Tibial artery (tissue), 4 donors: ENCODE measurements around the gene IGLL5.

Experiments
- DNase-seq, 2 donors: peaks; one replicate each; pipeline ENCODE4 v3.0.0-alpha.2; 2019
- H3K27ac ChIP-seq, 2 donors: fragments of 200-600 bp; sonication (generic) in 1 of 2; 1 replicate in 1 of 2; 2 replicates in 1 of 2; pipeline ENCODE4 v1.5.1; 2018 to 2019; ENCODE audit warnings: mild to moderate bottlenecking in 1 of 2
- H3K27me3 ChIP-seq, 2 donors: fragments of 200-600 bp; sonication (generic) in 1 of 2; one replicate each; pipeline versions ENCODE4 v1.5.1 to v1.6.0; 2016 to 2019
- H3K36me3 ChIP-seq, 3 donors: fragments of 200-600 bp; sonication (generic) in 2 of 3; one replicate each; pipeline ENCODE4 v1.5.1; 2016 to 2019; ENCODE audit warnings: mild to moderate bottlenecking in 2 of 3
- H3K4me1 ChIP-seq, 4 donors: fragments of 200-600 bp; sonication (generic) in 2 of 4; 1 replicate in 3 of 4; 2 replicates in 1 of 4; pipeline ENCODE4 v1.5.1; 2016 to 2019
- H3K4me3 ChIP-seq, 2 donors: fragments of 200-600 bp; sonication (generic) in 1 of 2; 1 replicate in 1 of 2; 2 replicates in 1 of 2; pipeline ENCODE4 v1.5.1; 2018 to 2019; ENCODE audit warnings: mild to moderate bottlenecking in 2 of 2
- H3K9me3 ChIP-seq, 3 donors: fragments of 200-600 bp; sonication (generic) in 1 of 3; one replicate each; pipeline ENCODE4 v1.5.1; 2016 to 2019
- CTCF ChIP-seq, 2 experiments: fragments of 200-600 bp in 1 of 2; fragments of 450-650 bp in 1 of 2; IDR thresholded peaks; one replicate each; pipeline ENCODE4 v1.5.1; 2017 to 2019; ENCODE audit warnings: antibody characterized with exemption in 2 of 2, mild to moderate bottlenecking in 1 of 2, moderate library complexity in 1 of 2
- intact Hi-C: fragments of 100-400 bp; cut with DNase I; formaldehyde crosslinking; loops from one replicate; pipeline ENCODE4 v1.15.0; 2023; ENCODE audit warnings: low total_unique reads

The IGLL5 gene

GRCh38 chr22:22883090-22883727, 4.4 kb upstream of the IGLL5 start:
- Histone ChIP-seq H3K4me3 (no peak overlapping the region), H3K4me1 (no peaks in the 10 kb centered on the region), H3K27me3 (peaks cover 0 to 39% of the 10 kb centered on the region in 2 donors), H3K27ac (no peak overlapping the region), H3K36me3 (no peaks in the 10 kb centered on the region), H3K9me3 (no peaks in the 10 kb centered on the region)
- intact Hi-C loops = no loop called here
- TF ChIP-seq CTCF (IDR thresholded peaks at IDR 0.05) = no peak
- peak in 1 of 2 donors; percentile 13 for DNase-seq

GRCh38 chr22:22884010-22884887, 3.4 kb upstream of the IGLL5 start:
- no peaks in the 10 kb centered on the region for H3K9me3 ChIP-seq
- no peak overlapping the region for H3K4me3 ChIP-seq
- intact Hi-C loops = no loop called here
- peaks cover 0 to 48% of the 10 kb centered on the region in 2 donors for H3K27me3 ChIP-seq
- H3K36me3 ChIP-seq = no peaks in the 10 kb centered on the region
- no peak overlapping the region for H3K27ac ChIP-seq
- no peaks in the 10 kb centered on the region for H3K4me1 ChIP-seq
- peak; percentile 45 to 64 for DNase-seq
- peak; percentile 20 to 32 for TF ChIP-seq CTCF (IDR thresholded peaks at IDR 0.05)

- intact Hi-C loops = no loop called here
- H3K9me3 ChIP-seq = no peaks in the 10 kb centered on the region
- no peak overlapping the region for H3K4me3 ChIP-seq
- DNase-seq = peak in 1 of 2 donors; percentile 54
- no peak overlapping the region for H3K27ac ChIP-seq
- peaks cover 0 to 42% of the 10 kb centered on the region in 2 donors for H3K27me3 ChIP-seq
- no peaks in the 10 kb centered on the region for H3K36me3 ChIP-seq
- H3K4me1 ChIP-seq = no peaks in the 10 kb centered on the region
- TF ChIP-seq CTCF (IDR thresholded peaks at IDR 0.05) = no peak
Measured at GRCh38 chr22:22884888-22885840, 2.5 kb upstream of the IGLL5 start.

- no peak for DNase-seq
- intact Hi-C loops = no loop called here
- H3K4me3 ChIP-seq = no peak overlapping the region
- H3K9me3 ChIP-seq = no peaks in the 10 kb centered on the region
- no peak overlapping the region for H3K27ac ChIP-seq
- H3K36me3 ChIP-seq = no peaks in the 10 kb centered on the region
- H3K27me3 ChIP-seq = peaks cover 0 to 33% of the 10 kb centered on the region in 2 donors
- no peak for TF ChIP-seq CTCF (IDR thresholded peaks at IDR 0.05)
- no peaks in the 10 kb centered on the region for H3K4me1 ChIP-seq
Measured at GRCh38 chr22:22886546-22886945, 1.1 kb upstream of the IGLL5 start.

GRCh38 chr22:22888571-22889353, 1.1 kb downstream of the IGLL5 start:
- intact Hi-C loops = no loop called here
- Histone ChIP-seq H3K36me3 (no peaks in the 10 kb centered on the region), H3K4me3 (no peak overlapping the region), H3K27ac (no peak overlapping the region), H3K27me3 (peaks cover 0 to 35% of the 10 kb centered on the region in 2 donors), H3K9me3 (no peaks in the 10 kb centered on the region), H3K4me1 (no peaks in the 10 kb centered on the region)
- DNase-seq = peak in 1 of 2 donors; percentile 52
- no peak for TF ChIP-seq CTCF (IDR thresholded peaks at IDR 0.05)
